ENCODE results near the gene DYRK1B.

DNA sequence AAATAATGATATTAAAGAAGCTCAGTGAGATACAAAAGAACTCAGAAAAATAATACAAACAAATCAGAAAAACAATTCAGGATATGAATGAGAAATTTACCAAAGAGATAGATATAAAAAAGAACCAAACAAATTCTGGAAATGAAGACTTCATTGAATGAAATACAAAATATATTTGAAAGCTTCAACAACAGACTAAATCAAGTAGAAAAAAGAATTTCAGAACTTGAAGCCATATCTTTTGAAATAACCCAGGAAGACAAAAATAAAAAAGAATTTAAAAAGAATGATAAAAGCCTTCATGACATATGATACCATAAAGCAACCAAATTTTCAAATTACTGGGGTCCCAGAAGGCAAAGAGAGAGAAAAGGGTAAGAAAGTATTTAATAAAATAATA, 45.7 kb downstream of the DYRK1B start:
- TF ChIP-seq MYC (IDR thresholded peaks at IDR 0.05; ENCODE audit: low read depth, low read length) (no peak), CTCF (IDR thresholded peaks at IDR 0.05; ENCODE audit: low read depth, low read length) (no peak), MAX (IDR thresholded peaks at IDR 0.05; ENCODE audit: low read depth, low read length) (no peak)

All from NB4 (cell line).